ENCODE data around the gene KRTAP12-3.

Gene KRTAP12-3

GRCh38 chr21:44616591-44616926 is 41.2 kb upstream of the KRTAP12-3 start:
- H3K9me3 Mint-ChIP-seq, result peaks cover 39% of the 10 kb centered on the region
- H3K27ac Mint-ChIP-seq, result no peak overlapping the region
- TF ChIP-seq CTCF (IDR thresholded peaks at IDR 0.05), result no peak
- H3K4me1 Mint-ChIP-seq, result peaks cover 28% of the 10 kb centered on the region
- peaks cover 7% of the 10 kb centered on the region for H3K27me3 Mint-ChIP-seq (ENCODE audit: low read depth, poor library complexity)
- no peak overlapping the region for H3K4me3 Mint-ChIP-seq
- DNase-seq, result no peak
- H3K36me3 Mint-ChIP-seq (ENCODE audit: low read depth), result peaks cover 4% of the 10 kb centered on the region

GRCh38 chr21:44617071-44617501 is 40.6 kb upstream of the KRTAP12-3 start:
- no peak for TF ChIP-seq CTCF (IDR thresholded peaks at IDR 0.05)
- H3K27me3 Mint-ChIP-seq (ENCODE audit: low read depth, poor library complexity), result peaks cover 7% of the 10 kb centered on the region
- no peak overlapping the region for H3K27ac Mint-ChIP-seq
- peaks cover 41% of the 10 kb centered on the region for H3K9me3 Mint-ChIP-seq
- H3K36me3 Mint-ChIP-seq (ENCODE audit: low read depth), result peaks cover 4% of the 10 kb centered on the region
- peaks cover 28% of the 10 kb centered on the region for H3K4me1 Mint-ChIP-seq
- no peak for DNase-seq
- no peak overlapping the region for H3K4me3 Mint-ChIP-seq

GRCh38 chr21:44618504-44618903 is 39.2 kb upstream of the KRTAP12-3 start:
- H3K4me3 Mint-ChIP-seq, result no peak overlapping the region
- DNase-seq, result no peak
- H3K27ac Mint-ChIP-seq, result no peak overlapping the region
- peaks cover 45% of the 10 kb centered on the region for H3K9me3 Mint-ChIP-seq
- TF ChIP-seq CTCF (IDR thresholded peaks at IDR 0.05), result no peak
- H3K27me3 Mint-ChIP-seq (ENCODE audit: low read depth, poor library complexity), result peaks cover 4% of the 10 kb centered on the region
- peaks cover 6% of the 10 kb centered on the region for H3K36me3 Mint-ChIP-seq (ENCODE audit: low read depth)
- peaks cover 24% of the 10 kb centered on the region for H3K4me1 Mint-ChIP-seq

- TF ChIP-seq CTCF (IDR thresholded peaks at IDR 0.05), result no peak
- Mint-ChIP-seq H3K9me3 (peaks cover 49% of the 10 kb centered on the region), H3K4me3 (no peak overlapping the region), H3K27me3 (ENCODE audit: low read depth, poor library complexity) (peaks cover 4% of the 10 kb centered on the region), H3K27ac (no peak overlapping the region), H3K4me1 (peaks cover 24% of the 10 kb centered on the region), H3K36me3 (ENCODE audit: low read depth) (peaks cover 10% of the 10 kb centered on the region)
- DNase-seq, result no peak
Observed at GRCh38 chr21:44618909-44619308, 38.8 kb upstream of the KRTAP12-3 start.

GRCh38 chr21:44619886-44620285 is 37.8 kb upstream of the KRTAP12-3 start:
- Mint-ChIP-seq H3K4me3 (no peak overlapping the region), H3K27me3 (ENCODE audit: low read depth, poor library complexity) (peaks cover 4% of the 10 kb centered on the region), H3K9me3 (peaks cover 59% of the 10 kb centered on the region), H3K4me1 (peaks cover 18% of the 10 kb centered on the region), H3K36me3 (ENCODE audit: low read depth) (peaks cover 18% of the 10 kb centered on the region), H3K27ac (no peak overlapping the region)
- TF ChIP-seq CTCF (IDR thresholded peaks at IDR 0.05), result no peak
- no peak for DNase-seq

GRCh38 chr21:44623575-44623974 is 34.2 kb upstream of the KRTAP12-3 start:
- DNase-seq, result no peak
- Mint-ChIP-seq H3K4me3 (no peak overlapping the region), H3K27me3 (ENCODE audit: low read depth, poor library complexity) (peaks cover 3% of the 10 kb centered on the region), H3K4me1 (peaks cover 7% of the 10 kb centered on the region), H3K27ac (no peak overlapping the region), H3K36me3 (ENCODE audit: low read depth) (peaks cover 18% of the 10 kb centered on the region), H3K9me3 (peaks cover 67% of the 10 kb centered on the region)
- TF ChIP-seq CTCF (IDR thresholded peaks at IDR 0.05), result no peak

Data from nephron progenitor cell (in vitro differentiated cells).